Tibial nerve (tissue), 4 donors: Measurements from ENCODE around the gene GPR6.

Experiments used
- EP300 ChIP-seq, 2 donors: sonication (generic); formaldehyde crosslinking; IDR thresholded peaks; one replicate each; pipeline ENCODE4 v1.6.1; 2017; ENCODE audit warnings: antibody characterized with exemption in 2 of 2, mild to moderate bottlenecking in 1 of 2
- POLR2A ChIP-seq, 2 donors: fragments of 450-650 bp; IDR thresholded peaks; one replicate each; pipeline ENCODE4 v1.6.1; 2017; ENCODE audit warnings: antibody characterized with exemption in 2 of 2, mild to moderate bottlenecking in 2 of 2, moderate library complexity in 2 of 2
- TF ChIP-seq, protein P1 (sequence below), 5 experiments: fragments of 200-600 bp in 3 of 5; fragments of 450-650 bp in 2 of 5; sonication (generic) in 3 of 5; IDR thresholded peaks; one replicate each; pipeline ENCODE4 v1.5.1; 2016 to 2019; ENCODE audit warnings: antibody characterized with exemption in 5 of 5, mild to moderate bottlenecking in 3 of 5, moderate library complexity in 2 of 5

DNA sequence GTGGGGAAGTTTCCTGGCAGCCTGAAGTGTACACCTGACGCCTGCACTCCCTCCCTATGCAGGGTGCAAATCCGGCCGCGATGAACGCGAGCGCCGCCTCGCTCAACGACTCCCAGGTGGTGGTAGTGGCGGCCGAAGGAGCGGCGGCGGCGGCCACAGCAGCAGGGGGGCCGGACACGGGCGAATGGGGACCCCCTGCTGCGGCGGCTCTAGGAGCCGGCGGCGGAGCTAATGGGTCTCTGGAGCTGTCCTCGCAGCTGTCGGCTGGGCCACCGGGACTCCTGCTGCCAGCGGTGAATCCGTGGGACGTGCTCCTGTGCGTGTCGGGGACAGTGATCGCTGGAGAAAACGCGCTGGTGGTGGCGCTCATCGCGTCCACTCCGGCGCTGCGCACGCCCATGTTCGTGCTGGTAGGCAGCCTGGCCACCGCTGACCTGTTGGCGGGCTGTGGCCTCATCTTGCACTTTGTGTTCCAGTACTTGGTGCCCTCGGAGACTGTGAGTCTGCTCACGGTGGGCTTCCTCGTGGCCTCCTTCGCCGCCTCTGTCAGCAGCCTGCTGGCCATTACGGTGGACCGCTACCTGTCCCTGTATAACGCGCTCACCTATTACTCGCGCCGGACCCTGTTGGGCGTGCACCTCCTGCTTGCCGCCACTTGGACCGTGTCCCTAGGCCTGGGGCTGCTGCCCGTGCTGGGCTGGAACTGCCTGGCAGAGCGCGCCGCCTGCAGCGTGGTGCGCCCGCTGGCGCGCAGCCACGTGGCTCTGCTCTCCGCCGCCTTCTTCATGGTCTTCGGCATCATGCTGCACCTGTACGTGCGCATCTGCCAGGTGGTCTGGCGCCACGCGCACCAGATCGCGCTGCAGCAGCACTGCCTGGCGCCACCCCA lies 1.2 kb downstream of the GPR6 start:
- TF ChIP-seq, protein P1, sequence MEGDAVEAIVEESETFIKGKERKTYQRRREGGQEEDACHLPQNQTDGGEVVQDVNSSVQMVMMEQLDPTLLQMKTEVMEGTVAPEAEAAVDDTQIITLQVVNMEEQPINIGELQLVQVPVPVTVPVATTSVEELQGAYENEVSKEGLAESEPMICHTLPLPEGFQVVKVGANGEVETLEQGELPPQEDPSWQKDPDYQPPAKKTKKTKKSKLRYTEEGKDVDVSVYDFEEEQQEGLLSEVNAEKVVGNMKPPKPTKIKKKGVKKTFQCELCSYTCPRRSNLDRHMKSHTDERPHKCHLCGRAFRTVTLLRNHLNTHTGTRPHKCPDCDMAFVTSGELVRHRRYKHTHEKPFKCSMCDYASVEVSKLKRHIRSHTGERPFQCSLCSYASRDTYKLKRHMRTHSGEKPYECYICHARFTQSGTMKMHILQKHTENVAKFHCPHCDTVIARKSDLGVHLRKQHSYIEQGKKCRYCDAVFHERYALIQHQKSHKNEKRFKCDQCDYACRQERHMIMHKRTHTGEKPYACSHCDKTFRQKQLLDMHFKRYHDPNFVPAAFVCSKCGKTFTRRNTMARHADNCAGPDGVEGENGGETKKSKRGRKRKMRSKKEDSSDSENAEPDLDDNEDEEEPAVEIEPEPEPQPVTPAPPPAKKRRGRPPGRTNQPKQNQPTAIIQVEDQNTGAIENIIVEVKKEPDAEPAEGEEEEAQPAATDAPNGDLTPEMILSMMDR (IDR thresholded peaks at IDR 0.05): no peak
- TF ChIP-seq EP300 (IDR thresholded peaks at IDR 0.05): no peak
- TF ChIP-seq POLR2A (IDR thresholded peaks at IDR 0.05): no peak
